Liver (tissue), 9 donors: Measurements from ENCODE around the gene OPN4. TPM values are rescaled to one million over a fixed set of nuclear protein-coding genes. Genes with fewer than 3 reads are reported as not detected.

Source experiments
- DNase-seq: peaks from one replicate; pipeline ENCODE4 v3.0.0-alpha.2; 2017; ENCODE audit warnings: low spot score
- H3K27ac ChIP-seq, 2 donors: one replicate each; pipeline ENCODE4 v1.7.0; 2013; ENCODE audit warnings: inconsistent platforms in 2 of 2, low read length in 2 of 2, control low read depth in 1 of 2, low read depth in 1 of 2, mild to moderate bottlenecking in 1 of 2
- H3K27me3 ChIP-seq, 4 donors: one replicate each; pipeline versions ENCODE4 v1.6.1 to v1.7.0; 2013; ENCODE audit warnings: low read length in 3 of 4, inconsistent platforms in 1 of 4, mild to moderate bottlenecking in 1 of 4, moderate library complexity in 1 of 4; ENCODE audit not compliant: control insufficient read depth in 4 of 4, insufficient read depth in 4 of 4
- H3K36me3 ChIP-seq, 4 donors: one replicate each; pipeline versions ENCODE4 v1.6.1 to v1.7.0; 2013; ENCODE audit warnings: low read length in 3 of 4, mild to moderate bottlenecking in 3 of 4, low read depth in 1 of 4, moderate library complexity in 1 of 4; ENCODE audit not compliant: control insufficient read depth in 4 of 4, insufficient read depth in 3 of 4
- H3K4me1 ChIP-seq, 4 donors: one replicate each; pipeline versions ENCODE4 v1.6.1 to v1.7.0; 2013; ENCODE audit warnings: low read length in 3 of 4, mild to moderate bottlenecking in 3 of 4, moderate library complexity in 1 of 4; ENCODE audit not compliant: control insufficient read depth in 4 of 4, insufficient read depth in 4 of 4
- H3K4me3 ChIP-seq, 3 donors: one replicate each; pipeline versions ENCODE4 v1.6.1 to v1.7.0; 2013; ENCODE audit warnings: low read length in 3 of 3, control low read depth in 1 of 3, low read depth in 1 of 3, mild to moderate bottlenecking in 1 of 3
- H3K9ac ChIP-seq, 2 donors: one replicate each; pipeline ENCODE4 v1.7.0; 2013; ENCODE audit warnings: low read length in 2 of 2, mild to moderate bottlenecking in 2 of 2, moderate library complexity in 2 of 2, control low read depth in 1 of 2, low read depth in 1 of 2
- H3K9me3 ChIP-seq, 4 donors: one replicate each; pipeline versions ENCODE4 v1.6.1 to v1.7.0; 2013; ENCODE audit warnings: low read length in 3 of 4; ENCODE audit not compliant: control insufficient read depth in 4 of 4
- CTCF ChIP-seq: fragments of 150-350 bp; IDR thresholded peaks from 2 replicates; pipeline ENCODE4 v1.5.1; 2017; ENCODE audit warnings: improper control_type of control experiment, low read depth, low read length; ENCODE audit not compliant: missing input control
- EGR1 ChIP-seq, 2 donors: IDR thresholded peaks; 2 replicates each; pipeline ENCODE4 v1.6.1; 2016 to 2018; ENCODE audit warnings: antibody characterized with exemption in 2 of 2, low read depth in 2 of 2
- FOXA1 ChIP-seq: IDR thresholded peaks from 2 replicates; pipeline ENCODE4 v1.6.1; 2016; ENCODE audit warnings: antibody characterized with exemption
- FOXA2 ChIP-seq: IDR thresholded peaks from 2 replicates; pipeline ENCODE4 v1.6.1; 2016; ENCODE audit warnings: antibody characterized with exemption
- GABPA ChIP-seq, 2 donors: IDR thresholded peaks in 1 of 2; conservative IDR thresholded peaks in 1 of 2; 2 replicates each; pipeline ENCODE4 v1.6.1; 2016; ENCODE audit warnings: antibody characterized with exemption in 2 of 2, mild to moderate bottlenecking in 1 of 2, moderate library complexity in 1 of 2
- HNF4A ChIP-seq, 2 donors: conservative IDR thresholded peaks; 2 replicates each; pipeline ENCODE4 v1.6.1; 2016; ENCODE audit warnings: antibody characterized with exemption in 2 of 2, mild to moderate bottlenecking in 2 of 2
- HNF4G ChIP-seq: IDR thresholded peaks from 2 replicates; pipeline ENCODE4 v1.6.1; 2016; ENCODE audit warnings: antibody characterized with exemption
- JUND ChIP-seq, 2 donors: IDR thresholded peaks; 2 replicates each; pipeline ENCODE4 v1.6.1; 2016; ENCODE audit warnings: antibody characterized with exemption in 2 of 2
- MAX ChIP-seq: IDR thresholded peaks from 2 replicates; pipeline ENCODE4 v1.6.1; 2016; ENCODE audit warnings: antibody characterized with exemption
- NR2F2 ChIP-seq: IDR thresholded peaks from 2 replicates; pipeline ENCODE4 v1.6.1; 2016; ENCODE audit warnings: antibody characterized with exemption
- RAD21 ChIP-seq, 2 donors: IDR thresholded peaks; 2 replicates each; pipeline ENCODE4 v1.6.1; 2016; ENCODE audit warnings: antibody characterized with exemption in 2 of 2, mild to moderate bottlenecking in 2 of 2
- REST ChIP-seq: IDR thresholded peaks from 2 replicates; pipeline ENCODE4 v1.6.1; 2016; ENCODE audit warnings: antibody characterized with exemption, mild to moderate bottlenecking
- RXRA ChIP-seq, 2 donors: IDR thresholded peaks; 2 replicates each; pipeline ENCODE4 v1.6.1; 2017 to 2018; ENCODE audit warnings: antibody characterized with exemption in 2 of 2, mild to moderate bottlenecking in 1 of 2
- SP1 ChIP-seq: IDR thresholded peaks from 2 replicates; pipeline ENCODE4 v1.6.1; 2018; ENCODE audit warnings: antibody characterized with exemption, mild to moderate bottlenecking
- TAF1 ChIP-seq: conservative IDR thresholded peaks from 2 replicates; pipeline ENCODE4 v1.6.1; 2016; ENCODE audit warnings: antibody characterized with exemption, mild to moderate bottlenecking
- YY1 ChIP-seq: IDR thresholded peaks from 2 replicates; pipeline ENCODE4 v1.6.1; 2016; ENCODE audit warnings: antibody characterized with exemption, mild to moderate bottlenecking
- ZBTB33 ChIP-seq: IDR thresholded peaks from 2 replicates; pipeline ENCODE4 v1.6.1; 2016; ENCODE audit warnings: antibody characterized with exemption
- WGBS: extraction: QIAGEN DNeasy Blood & Tissue Kit; methylation state at CpG from one replicate; pipeline ENCODE4 v1.1.7; 2013; 5-methylcytosine and 5-hydroxymethylcytosine counted together
- polyA plus RNA-seq, 2 donors: library from polyadenylated mRNA; stranded (reverse) in 1 of 2; unstranded in 1 of 2; fragments of 200-250 nt in 1 of 2; fragments of >200 nt in 1 of 2; fragmentation: Nextera tagmentation in 1 of 2; extraction: Ambion mirVana in 1 of 2; gene quantifications; one replicate each; pipeline versions ENCODE4 v1.2.1 to v1.2.3, GENCODE V29; 2013 to 2015
- total RNA-seq, 2 donors: library from RNA; depleted of rRNA; stranded (reverse); fragments of >200 nt; gene quantifications; one replicate each; pipeline ENCODE4 v1.2.3, GENCODE V29; 2014
- TF ChIP-seq, protein P1 (sequence below): IDR thresholded peaks from 2 replicates; pipeline ENCODE4 v1.6.1; 2016; ENCODE audit warnings: antibody characterized with exemption
- donor health status: healthy.
- donor health status: healthy.
- donor health status: healthy.
- donor health status: healthy.
- donor health status: healthy.

Gene OPN4
- total and polyA plus RNA-seq, 4 donors: not detected

DNA sequence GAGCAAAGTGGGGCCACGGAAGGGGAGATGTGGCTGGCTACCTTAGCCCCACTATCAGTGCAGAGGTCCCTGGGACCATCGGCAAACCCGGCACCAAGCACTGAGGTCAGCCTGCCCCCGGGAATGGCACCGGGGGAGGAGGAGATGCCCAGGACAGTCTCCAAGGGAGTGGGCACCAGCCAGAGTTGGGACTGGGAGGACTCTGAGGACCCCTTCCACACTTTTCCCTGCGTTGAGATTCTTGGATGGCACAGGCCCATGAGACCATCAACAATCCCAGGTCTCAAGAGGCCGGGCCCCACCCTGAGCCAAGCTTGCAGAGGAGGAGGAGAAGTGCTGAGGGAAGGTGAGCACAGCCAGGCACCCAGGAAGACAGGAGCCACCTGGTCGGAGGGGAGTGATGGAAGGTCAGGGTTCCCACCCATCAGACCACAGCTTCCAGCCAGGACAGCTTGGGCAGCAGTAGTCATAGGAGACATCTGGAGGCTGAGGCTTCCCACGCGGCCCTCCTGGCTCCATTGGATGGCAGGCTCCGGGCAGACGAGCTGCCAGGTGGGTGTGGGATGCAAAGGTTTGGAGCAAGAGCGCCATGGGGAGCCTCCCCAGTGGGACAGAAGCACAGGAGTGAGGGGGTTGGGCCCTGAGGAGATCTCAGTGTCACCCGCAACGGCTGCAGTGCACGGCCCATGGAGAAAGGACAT lies 2.6 kb upstream of the OPN4 start:
- DNase-seq: no peak
- 87% methylated on average over 16 of the region's 16 CpGs for WGBS
- H3K9me3 ChIP-seq: no peaks in the 10 kb centered on the region
- H3K36me3 ChIP-seq: no peaks in the 10 kb centered on the region
- no peak for TF ChIP-seq FOXA2
- TF ChIP-seq FOXA1: no peak
- TF ChIP-seq CTCF: no peak
- TF ChIP-seq NR2F2: no peak
- no peak overlapping the region for H3K4me3 ChIP-seq
- H3K27me3 ChIP-seq: no peaks in the 10 kb centered on the region
- H3K27ac ChIP-seq: no peak overlapping the region
- peaks cover 0 to 3% (median 0%) of the 10 kb centered on the region in 4 donors for H3K4me1 ChIP-seq
- H3K9ac ChIP-seq: no peak overlapping the region

- TF ChIP-seq RXRA (IDR thresholded peaks at IDR 0.05): no peak
- TF ChIP-seq HNF4G: no peak
- TF ChIP-seq YY1: no peak
- TF ChIP-seq GABPA (IDR thresholded peaks at IDR 0.05 in 1 of 2, conservative IDR thresholded peaks at IDR 0.05 in 1 of 2): no peak
- no peak for TF ChIP-seq FOXA1
- no peak for TF ChIP-seq EGR1 (IDR thresholded peaks at IDR 0.05; ENCODE audit: low read depth in 2 of 2)
- TF ChIP-seq RAD21 (IDR thresholded peaks at IDR 0.05): no peak
- H3K9me3 ChIP-seq: no peaks in the 10 kb centered on the region
- peaks cover 0 to 3% (median 0%) of the 10 kb centered on the region in 4 donors for H3K4me1 ChIP-seq
- H3K36me3 ChIP-seq: no peaks in the 10 kb centered on the region
- H3K27ac ChIP-seq: no peak overlapping the region
- no peaks in the 10 kb centered on the region for H3K27me3 ChIP-seq
- no peak overlapping the region for H3K9ac ChIP-seq
- 82% methylated on average over 14 of the region's 14 CpGs for WGBS
- no peak for DNase-seq
- no peak overlapping the region for H3K4me3 ChIP-seq
These were observed 1.8 kb upstream of the OPN4 start for GRCh38 chr10:86652361-86653202.

DNA sequence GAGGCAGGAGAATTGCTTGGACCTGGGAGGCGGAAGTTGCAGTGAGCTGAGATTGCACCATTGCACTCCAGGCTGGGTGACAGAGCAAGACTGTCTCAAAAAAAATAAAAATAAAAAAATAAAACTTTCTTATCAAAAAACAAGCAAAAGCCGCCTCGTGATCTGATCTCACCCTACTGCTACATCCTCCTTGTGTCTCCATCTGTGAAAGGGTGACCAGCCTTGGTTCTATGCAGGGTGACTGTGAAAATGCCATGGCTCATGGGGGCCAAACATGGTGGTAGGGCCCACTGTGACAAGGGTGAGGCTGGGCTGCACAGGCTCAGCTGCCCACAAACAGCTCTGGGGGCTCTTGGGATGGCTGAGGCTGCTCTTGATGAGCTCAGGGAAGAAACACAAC lies 968 bp upstream of the OPN4 start:
- Histone ChIP-seq H3K27me3 (no peaks in the 10 kb centered on the region), H3K9ac (no peak overlapping the region), H3K4me1 (peaks cover 0 to 3% (median 0%) of the 10 kb centered on the region in 4 donors), H3K27ac (no peak overlapping the region), H3K4me3 (no peak overlapping the region), H3K36me3 (no peaks in the 10 kb centered on the region), H3K9me3 (no peaks in the 10 kb centered on the region)
- WGBS: 95% methylated on average over 3 of the region's 3 CpGs
- DNase-seq: no peak
- TF ChIP-seq FOXA1 (no peak), RXRA (IDR thresholded peaks at IDR 0.05) (no peak), TAF1 (no peak), YY1 (no peak), REST (no peak), HNF4G (no peak), ZBTB33 (no peak), EGR1 (IDR thresholded peaks at IDR 0.05; ENCODE audit: low read depth in 2 of 2) (no peak), FOXA2 (no peak), HNF4A (conservative IDR thresholded peaks at IDR 0.05) (no peak), NR2F2 (no peak), JUND (IDR thresholded peaks at IDR 0.05) (no peak), SP1 (no peak), MAX (no peak)
- TF ChIP-seq, protein P1, sequence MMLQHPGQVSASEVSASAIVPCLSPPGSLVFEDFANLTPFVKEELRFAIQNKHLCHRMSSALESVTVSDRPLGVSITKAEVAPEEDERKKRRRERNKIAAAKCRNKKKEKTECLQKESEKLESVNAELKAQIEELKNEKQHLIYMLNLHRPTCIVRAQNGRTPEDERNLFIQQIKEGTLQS: no peak
